H1 (cell line): ENCODE data around the gene CD276. TPM values are rescaled to one million over a fixed set of nuclear protein-coding genes. Genes with fewer than 3 reads are reported as not detected.

Source experiments
- CTCF ChIA-PET: fragments of 300-600 bp; sonication (Branson Sonifier 250); formaldehyde crosslinking; loops from one replicate; lab custom pipeline; 2021; ENCODE audit not compliant: partially characterized antibody; lab: Charles Lee
- POLR2A ChIA-PET: fragments of 300-600 bp; sonication (Branson Sonifier 250); formaldehyde crosslinking; loops from one replicate; lab custom pipeline; 2021; ENCODE audit warnings: inconsistent platforms; ENCODE audit not compliant: partially characterized antibody; lab: Charles Lee
- DNase-seq, 2 experiments: peaks; one replicate each; pipeline versions ENCODE4 v3.0.0 to v3.0.0-alpha.2; 2010 to 2022; ENCODE audit warnings: low spot score in 2 of 2, low read depth in 1 of 2, mixed read lengths in 1 of 2
- FAIRE-seq: peaks from 2 replicates; lab custom pipeline; 2011; peaks lifted over from hg19 to GRCh38; lab: Jason Lieb, UNC
- H2AFZ ChIP-seq: 2 replicates; pipeline ENCODE4 v1.8.1; 2012; ENCODE audit warnings: low read length, inconsistent platforms
- H2AK5ac ChIP-seq: 2 replicates; pipeline ENCODE4 v1.6.1; 2013; ENCODE audit warnings: low read depth, low read length
- H2BK120ac ChIP-seq: replicated peaks from 2 replicates; pipeline ENCODE3; 2013; ENCODE audit warnings: low read depth, low read length, inconsistent platforms
- H2BK12ac ChIP-seq: 2 replicates; pipeline ENCODE4 v1.6.1; 2013; ENCODE audit warnings: low read depth, low read length
- H2BK15ac ChIP-seq: 2 replicates; pipeline ENCODE4 v1.6.1; 2013; ENCODE audit warnings: low read length
- H2BK20ac ChIP-seq: 2 replicates; pipeline ENCODE4 v1.6.1; 2013; ENCODE audit warnings: low read length
- H2BK5ac ChIP-seq: 2 replicates; pipeline ENCODE4 v1.6.1; 2013; ENCODE audit warnings: low read depth, low read length
- H3K14ac ChIP-seq: 2 replicates; pipeline ENCODE4 v1.6.1; 2013; ENCODE audit warnings: inconsistent platforms; ENCODE audit not compliant: insufficient read length
- H3K18ac ChIP-seq: 2 replicates; pipeline ENCODE4 v1.6.1; 2013; ENCODE audit warnings: low read length; ENCODE audit errors: extremely low read depth
- H3K23ac ChIP-seq: 2 replicates; pipeline ENCODE4 v1.6.1; 2013; ENCODE audit warnings: inconsistent platforms; ENCODE audit not compliant: insufficient read length
- H3K23me2 ChIP-seq: 2 replicates; pipeline ENCODE4 v1.6.1; 2013; ENCODE audit warnings: low read depth, low read length
- H3K27ac ChIP-seq: 2 replicates; pipeline ENCODE4 v1.6.1; 2011; ENCODE audit warnings: low read depth, low read length, inconsistent platforms
- H3K27me3 ChIP-seq, 4 experiments: replicated peaks in 1 of 4; 1 replicate in 1 of 4; 2 replicates in 3 of 4; pipeline versions ENCODE4 v1.6.1 to v1.8.1; 2011 to 2013; ENCODE audit warnings: low read length in 3 of 4, mild to moderate bottlenecking in 3 of 4, inconsistent platforms in 2 of 4, mixed read lengths in 2 of 4, moderate library complexity in 1 of 4; ENCODE audit not compliant: control insufficient read depth in 3 of 4, insufficient read depth in 3 of 4; ENCODE audit errors: extremely low read depth in 1 of 4
- H3K36me3 ChIP-seq, 4 experiments: 2 replicates each; pipeline versions ENCODE4 v1.6.1 to v1.8.1; 2011 to 2013; ENCODE audit warnings: mild to moderate bottlenecking in 4 of 4, low read length in 3 of 4, moderate library complexity in 2 of 4, control low read depth in 1 of 4, inconsistent platforms in 1 of 4; ENCODE audit not compliant: insufficient read depth in 4 of 4, control insufficient read depth in 2 of 4
- H3K4ac ChIP-seq: replicated peaks from 2 replicates; pipeline ENCODE3; 2013; ENCODE audit warnings: low read length, low read depth, mixed read lengths, inconsistent platforms; ENCODE audit not compliant: insufficient read length
- H3K4me1 ChIP-seq, 4 experiments: replicated peaks in 1 of 4; 1 replicate in 1 of 4; 2 replicates in 3 of 4; pipeline versions ENCODE4 v1.6.1 to v1.8.1; 2011 to 2013; ENCODE audit warnings: low read length in 3 of 4, inconsistent platforms in 2 of 4, mixed read lengths in 1 of 4; ENCODE audit not compliant: insufficient read depth in 4 of 4, control insufficient read depth in 3 of 4
- H3K4me2 ChIP-seq, 2 experiments: 2 replicates each; pipeline versions ENCODE4 v1.6.1 to v1.8.1; 2011 to 2013; ENCODE audit warnings: low read depth in 2 of 2, low read length in 2 of 2, control low read depth in 1 of 2, inconsistent platforms in 1 of 2, mild to moderate bottlenecking in 1 of 2; ENCODE audit not compliant: insufficient read depth in 1 of 2
- H3K4me3 ChIP-seq, 4 experiments: fragments of 200-600, 300-600 bp in 1 of 4; sonication (generic), shearing (Covaris generic), sonication (Bioruptor Twin) in 1 of 4; 2 replicates each; pipeline versions ENCODE4 v1.5.1 to v1.8.1; 2011 to 2016; ENCODE audit warnings: low read length in 4 of 4, low read depth in 3 of 4, control low read depth in 2 of 4, inconsistent platforms in 2 of 4, mild to moderate bottlenecking in 2 of 4, mixed read lengths in 1 of 4, moderate library complexity in 1 of 4; ENCODE audit not compliant: insufficient read depth in 2 of 4; ENCODE audit errors: extremely low read depth in 1 of 4
- H3K56ac ChIP-seq: replicated peaks from 2 replicates; pipeline ENCODE3; 2013; ENCODE audit warnings: low read depth, mild to moderate bottlenecking, mixed read lengths, low read length, inconsistent platforms; ENCODE audit not compliant: insufficient read length
- H3K79me1 ChIP-seq: 2 replicates; pipeline ENCODE4 v1.6.1; 2013; ENCODE audit warnings: low read depth, low read length, control low read depth
- H3K79me2 ChIP-seq, 2 experiments: 2 replicates each; pipeline versions ENCODE4 v1.6.1 to v1.8.1; 2012 to 2013; ENCODE audit warnings: low read length in 2 of 2, mild to moderate bottlenecking in 2 of 2, inconsistent platforms in 1 of 2; ENCODE audit not compliant: insufficient read depth in 2 of 2, control insufficient read depth in 1 of 2
- H3K9ac ChIP-seq, 4 experiments: replicated peaks in 1 of 4; 1 replicate in 1 of 4; 2 replicates in 3 of 4; pipeline versions ENCODE4 v1.6.1 to v1.8.1; 2011 to 2013; ENCODE audit warnings: low read depth in 3 of 4, low read length in 3 of 4, control low read depth in 2 of 4, mild to moderate bottlenecking in 2 of 4, moderate library complexity in 2 of 4, inconsistent platforms in 1 of 4; ENCODE audit errors: extremely low read depth in 1 of 4
- H3K9me3 ChIP-seq, 2 experiments: 2 replicates each; pipeline versions ENCODE4 v1.6.1 to v1.8.1; 2012 to 2013; ENCODE audit warnings: mild to moderate bottlenecking in 2 of 2, moderate library complexity in 2 of 2, control low read depth in 1 of 2, inconsistent platforms in 1 of 2, low read depth in 1 of 2, low read length in 1 of 2, mixed read lengths in 1 of 2; ENCODE audit not compliant: insufficient read depth in 2 of 2
- H4K20me1 ChIP-seq, 2 experiments: replicated peaks in 1 of 2; 2 replicates each; pipeline versions ENCODE3 to v1.8.1; 2011 to 2013; ENCODE audit warnings: inconsistent platforms in 2 of 2, low read length in 2 of 2, mild to moderate bottlenecking in 1 of 2; ENCODE audit not compliant: insufficient read depth in 2 of 2, control insufficient read depth in 1 of 2
- H4K5ac ChIP-seq: 2 replicates; pipeline ENCODE4 v1.6.1; 2013; ENCODE audit warnings: low read length, low read depth, mixed read lengths, inconsistent platforms; ENCODE audit not compliant: insufficient read length
- H4K8ac ChIP-seq: 2 replicates; pipeline ENCODE4 v1.8.0; 2013; ENCODE audit warnings: mild to moderate bottlenecking, moderate library complexity, low read length, inconsistent platforms; ENCODE audit not compliant: insufficient read depth; ENCODE audit errors: extremely low read depth
- H4K91ac ChIP-seq: replicated peaks from 2 replicates; pipeline ENCODE3; 2013; ENCODE audit warnings: low read length, mixed read lengths, inconsistent platforms; ENCODE audit not compliant: insufficient read length
- ASH2L ChIP-seq: fragments of 200-600, 300-600 bp; sonication (generic); IDR thresholded peaks from one replicate; pipeline ENCODE4 v1.7.1; 2017; ENCODE audit warnings: low read length
- ATF3 ChIP-seq: IDR thresholded peaks from 2 replicates; pipeline ENCODE4 v1.6.1; 2011; ENCODE audit warnings: low read depth, mild to moderate bottlenecking, low read length; ENCODE audit not compliant: insufficient read depth
- CEBPB ChIP-seq: IDR thresholded peaks from 2 replicates; pipeline ENCODE4 v1.6.1; 2012; ENCODE audit warnings: low read depth, low read length
- CTCF ChIP-seq, 3 experiments: IDR thresholded peaks; 1 replicate in 2 of 3; 2 replicates in 1 of 3; pipeline versions ENCODE4 v1.5.1 to v1.6.1; 2011; ENCODE audit warnings: low read length in 3 of 3, mild to moderate bottlenecking in 3 of 3, inconsistent platforms in 2 of 3, low read depth in 1 of 3, moderate library complexity in 1 of 3; ENCODE audit not compliant: insufficient read depth in 1 of 3; ENCODE audit errors: control extremely low read depth in 1 of 3
- EZH2 ChIP-seq: fragments of 200-600 bp; sonication (generic); IDR thresholded peaks from 2 replicates; pipeline ENCODE4 v1.7.1; 2012; ENCODE audit warnings: low read depth, mild to moderate bottlenecking, moderate library complexity, low read length, inconsistent platforms; ENCODE audit not compliant: severe bottlenecking
- KDM5A ChIP-seq: fragments of 200-600 bp; IDR thresholded peaks from 2 replicates; pipeline ENCODE4 v1.7.1; 2012; ENCODE audit warnings: mild to moderate bottlenecking, low read length, inconsistent platforms, mixed read lengths
- RBBP5 ChIP-seq: IDR thresholded peaks from 2 replicates; pipeline ENCODE4 v1.7.1; 2012; ENCODE audit warnings: low read depth, mild to moderate bottlenecking, inconsistent platforms, low read length, moderate library complexity, borderline replicate concordance
- SP1 ChIP-seq: IDR thresholded peaks from 2 replicates; pipeline ENCODE4 v1.6.1; 2011; ENCODE audit warnings: low read depth, low read length
- SUZ12 ChIP-seq: fragments of 200-600 bp; sonication (generic); IDR thresholded peaks from 2 replicates; pipeline ENCODE4 v1.6.1; 2012; ENCODE audit warnings: mild to moderate bottlenecking, inconsistent platforms, low read length, moderate library complexity, mixed read lengths
- ZNF274 ChIP-seq: IDR thresholded peaks from 2 replicates; pipeline ENCODE4 v1.7.0; 2012; ENCODE audit warnings: low read length, borderline replicate concordance; ENCODE audit errors: extremely low read depth
- WGBS, 2 experiments: shearing (Covaris generic) in 1 of 2; methylation state at CpG; one replicate each; pipeline versions ENCODE4 v1.1.6 to v1.1.7; 2013 to 2015; ENCODE audit warnings: low lambda C conversion rate in 2 of 2, mixed read lengths in 2 of 2, inconsistent platforms in 1 of 2, low coverage in 1 of 2, missing lambda C conversion rate in 1 of 2; ENCODE audit not compliant: insufficient replicate concordance in 2 of 2, insufficient coverage in 1 of 2, insufficient read length in 1 of 2; ENCODE audit errors: extremely low coverage in 1 of 2, missing lambda C conversion rate in 1 of 2; 5-methylcytosine and 5-hydroxymethylcytosine counted together
- polyA plus RNA-seq, 7 experiments: library from polyadenylated mRNA; depleted of rRNA in 3 of 7; stranded (reverse) in 5 of 7; unstranded in 2 of 7; fragments of >200 nt in 5 of 7; fragments of 200-250 nt in 2 of 7; gene quantifications; 1 replicate in 5 of 7; 2 replicates in 1 of 7; 4 replicates in 1 of 7; pipeline versions ENCODE4 v1.2.1 to v1.2.3, GENCODE V29; 2011 to 2013; ENCODE audit warnings: missing spikeins in 2 of 7, mixed read lengths in 2 of 7
- total RNA-seq: library from RNA; stranded (reverse); fragmentation: NEBNext Ultra II Directional; extraction: Animal tissue kit (Norgen Biotek cat#: 25700); gene quantifications from 2 replicates; pipeline ENCODE4 v1.2.1, GENCODE V29; 2021

Gene CD276
- total and polyA plus RNA-seq, 2 of the 8 experiments (the other 6 are each of a cell fraction or from before 2014, with no cell fraction given), result 156 to 158 TPM

GRCh38 chr15:73709686-73710085, 25.5 kb downstream of the CD276 start:
- POLR2A ChIA-PET, result no interaction called here

More at GRCh38 chr15:73709686-73710085, 25.5 kb downstream of the CD276 start:
- no peak overlapping the region for H3K23ac ChIP-seq
- no peaks in the 10 kb centered on the region for H3K9me3 ChIP-seq
- no peaks in the 10 kb centered on the region for H3K4me1 ChIP-seq
- no peak overlapping the region for H2BK15ac ChIP-seq
- no peak overlapping the region for H3K14ac ChIP-seq
- FAIRE-seq, result no peak
- H4K8ac ChIP-seq, result no peak overlapping the region
- H3K79me2 ChIP-seq, result peaks cover 0 to 4% of the 10 kb centered on the region in 2 experiments; a peak in 1 of 4 replicates
- H3K4me3 ChIP-seq, result no peak overlapping the region
- no peak overlapping the region for H3K27ac ChIP-seq
- no peak overlapping the region for H3K4me2 ChIP-seq
- TF ChIP-seq RBBP5 (no peak), ATF3 (no peak), SUZ12 (no peak), ZNF274 (no peak), CEBPB (no peak), CTCF (IDR thresholded peaks at IDR 0.05; ENCODE audit: control extremely low read depth in 1 of 3, insufficient read depth in 1 of 3, low read depth in 1 of 3, low read length in 3 of 3) (no peak), EZH2 (no peak), KDM5A (no peak), ASH2L (no peak), SP1 (no peak)
- H3K9ac ChIP-seq, result no peak overlapping the region
- H4K91ac ChIP-seq, result no peak overlapping the region
- no peak overlapping the region for H2AK5ac ChIP-seq
- H4K20me1 ChIP-seq, result peaks cover 5 to 25% of the 10 kb centered on the region in 2 experiments
- WGBS, 2 experiments, result 91% methylated on average over 4 of the region's 4 CpGs; no CpG with 5 or more reads in 1 of the 2 experiments
- H4K5ac ChIP-seq, result no peak overlapping the region
- CTCF ChIA-PET, result interaction anchor here (1.0 to 14.7 kb wide), 6 partner anchors 9 to 188 kb away, joined by 3 to 187 read pairs (median 4); no protein-coding TSS in a partner anchor
- no peak overlapping the region for H3K56ac ChIP-seq
- H3K27me3 ChIP-seq, result no peaks in the 10 kb centered on the region
- H2BK5ac ChIP-seq, result no peak overlapping the region
- no peak overlapping the region for H2BK120ac ChIP-seq
- no peak for DNase-seq
- H3K18ac ChIP-seq, result no peak overlapping the region
- no peak overlapping the region for H3K4ac ChIP-seq
- H2BK12ac ChIP-seq, result no peak overlapping the region
- no peaks in the 10 kb centered on the region for H3K79me1 ChIP-seq
- H2AFZ ChIP-seq, result no peak overlapping the region
- no peak overlapping the region for H2BK20ac ChIP-seq
- H3K23me2 ChIP-seq, result peaks cover 2% of the 10 kb centered on the region; the same call in 1 of the 2 replicates
- peaks cover 10 to 58% (median 48%) of the 10 kb centered on the region in 4 experiments for H3K36me3 ChIP-seq
